Amniotic stem cell (primary cell): ENCODE data around the gene SAT2.

Experiments used
- DNase-seq: peaks from one replicate; lab custom pipeline; 2025; lab: John Stamatoyannopoulos, UW

SAT2 gene

GRCh38 chr17:7590743-7591142 is 36.9 kb downstream of the SAT2 start:
- peak; percentile 45 for DNase-seq

GRCh38 chr17:7589891-7590691 is 37.5 kb downstream of the SAT2 start, which contains the start of gene SOX15:
TSS of gene SOX15 (minus strand) at chr17:7590094. CDS start at chr17:7589676, 418 bp downstream.
- DNase-seq: no peak

GRCh38 chr17:7589204-7589868 is 38.3 kb downstream of the SAT2 start:
- peak; percentile 61 for DNase-seq

- no peak for DNase-seq
These were observed 38.9 kb downstream of the SAT2 start for GRCh38 chr17:7588553-7589203.

- peak; percentile 92 for DNase-seq
These were observed 40.0 kb downstream of the SAT2 start for GRCh38 chr17:7587420-7588151.

- DNase-seq: no peak
These were observed 40.8 kb downstream of the SAT2 start for GRCh38 chr17:7586673-7587419.

GRCh38 chr17:7583253-7584109 is 44.1 kb downstream of the SAT2 start, which contains the start of gene MPDU1:
TSS of gene MPDU1 (plus strand) at chr17:7583852. CDS start at chr17:7583863, 11 bp downstream.
- peak; percentile 93 for DNase-seq

- DNase-seq: no peak
These were observed 45.0 kb downstream of the SAT2 start for GRCh38 chr17:7582396-7583252.

GRCh38 chr17:7580604-7581575 is 46.7 kb downstream of the SAT2 start:
- DNase-seq: no peak

- DNase-seq: no peak
These were observed 47.6 kb downstream of the SAT2 start for GRCh38 chr17:7579834-7580603.

GRCh38 chr17:7579001-7579833 is 48.4 kb downstream of the SAT2 start, which contains the start of gene CD68:
TSS of gene CD68 (plus strand) at chr17:7579638. CDS start at chr17:7579678, 40 bp downstream.
- peak; percentile 80 for DNase-seq

- no peak for DNase-seq
These were observed 50.1 kb downstream of the SAT2 start for GRCh38 chr17:7577327-7578199.

GRCh38 chr17:7576432-7576937 is 51.1 kb downstream of the SAT2 start:
- no peak for DNase-seq
